ENCODE data around the gene TBC1D9. TPM values are rescaled to one million over a fixed set of nuclear protein-coding genes. Genes with fewer than 3 reads are reported as not detected.

The TBC1D9 gene
- total and polyA plus RNA-seq, 2 of the 13 experiments (the other 11 are each of a cell fraction or from before 2014, with no cell fraction given) = 11.9 to 12.2 TPM

- TF ChIP-seq CEBPZ (IDR thresholded peaks at IDR 0.05; ENCODE audit: low read length) (no peak), STAG1 (CRISPR knock-in tag; IDR thresholded peaks at IDR 0.05) (0 out of 2 replicates have a peak, but pooled peaks have one; percentile 10), ZNF570 (CRISPR knock-in tag; IDR thresholded peaks at IDR 0.05; ENCODE audit: borderline replicate concordance) (no peak), ZMAT5 (CRISPR knock-in tag; IDR thresholded peaks at IDR 0.05; ENCODE audit: borderline replicate concordance, low read depth) (no peak), ZNF609 (CRISPR knock-in tag; IDR thresholded peaks at IDR 0.05; ENCODE audit: borderline replicate concordance) (no peak; the same call in 1 of the 2 replicates), ZBTB10 (CRISPR knock-in tag; IDR thresholded peaks at IDR 0.05; ENCODE audit: borderline replicate concordance) (no peak), SIN3A (IDR thresholded peaks at IDR 0.05; ENCODE audit: borderline replicate concordance, low read depth, low read length) (no peak), THAP8 (CRISPR knock-in tag; IDR thresholded peaks at IDR 0.05; ENCODE audit: borderline replicate concordance) (no peak), ZNF263 (CRISPR knock-in tag; IDR thresholded peaks at IDR 0.05) (peak; percentile 49; the same call in 1 of the 2 replicates), ZNF800 (CRISPR knock-in tag; IDR thresholded peaks at IDR 0.05) (no peak), ZNF780A (CRISPR knock-in tag; IDR thresholded peaks at IDR 0.05) (no peak), MTF2 (CRISPR knock-in tag; IDR thresholded peaks at IDR 0.05; ENCODE audit: borderline replicate concordance) (no peak), KAT7 (CRISPR knock-in tag; IDR thresholded peaks at IDR 0.05; ENCODE audit: borderline replicate concordance) (no peak), GATAD1 (CRISPR knock-in tag; IDR thresholded peaks at IDR 0.05) (no peak), AGO2 (optimal IDR thresholded peaks at IDR 0.05; ENCODE audit: low read depth, low read length) (no peak)
These were observed 120.6 kb downstream of the TBC1D9 start (continued) for GRCh38 chr4:140635606-140636005.

All from HepG2 (cell line).